Measurements from ENCODE around the gene SRI.

The SRI gene

GRCh38 chr7:88191911-88192310 is 27.9 kb downstream of the SRI start:
- no peak for TF ChIP-seq CTCF (IDR thresholded peaks at IDR 0.05; ENCODE audit: control insufficient read depth, extremely low read depth, insufficient read depth)

DNA sequence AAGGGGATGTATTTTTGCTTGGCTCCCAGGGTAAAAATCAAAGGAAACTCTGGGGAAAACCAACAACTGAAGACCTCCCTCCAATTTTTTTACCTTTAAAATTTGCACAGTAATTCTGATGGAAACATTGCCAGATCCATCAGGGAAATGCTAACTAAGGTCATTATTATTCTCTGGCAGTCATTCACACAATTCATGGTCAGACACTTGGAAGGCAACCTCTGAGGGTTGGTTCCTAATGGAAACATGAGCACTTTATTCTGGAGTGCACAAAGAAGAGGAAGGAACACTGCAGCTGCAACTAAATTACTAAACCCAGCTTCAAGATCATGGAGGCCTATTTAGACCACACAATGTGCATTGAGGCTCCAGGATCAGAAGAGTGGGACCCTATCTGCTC is 34.2 kb downstream of the SRI start:
- DNase-seq (ENCODE audit: low read depth) = no peak
- no peak overlapping the region for H3K4me3 ChIP-seq (ENCODE audit: low read depth, low read length)
- TF ChIP-seq CTCF (IDR thresholded peaks at IDR 0.05; ENCODE audit: control insufficient read depth, extremely low read depth, insufficient read depth) = no peak

More at GRCh38 chr7:88191911-88192310, 27.9 kb downstream of the SRI start:
- DNase-seq (ENCODE audit: low read depth) = no peak
- H3K4me3 ChIP-seq (ENCODE audit: low read depth, low read length) = no peak overlapping the region

DNA sequence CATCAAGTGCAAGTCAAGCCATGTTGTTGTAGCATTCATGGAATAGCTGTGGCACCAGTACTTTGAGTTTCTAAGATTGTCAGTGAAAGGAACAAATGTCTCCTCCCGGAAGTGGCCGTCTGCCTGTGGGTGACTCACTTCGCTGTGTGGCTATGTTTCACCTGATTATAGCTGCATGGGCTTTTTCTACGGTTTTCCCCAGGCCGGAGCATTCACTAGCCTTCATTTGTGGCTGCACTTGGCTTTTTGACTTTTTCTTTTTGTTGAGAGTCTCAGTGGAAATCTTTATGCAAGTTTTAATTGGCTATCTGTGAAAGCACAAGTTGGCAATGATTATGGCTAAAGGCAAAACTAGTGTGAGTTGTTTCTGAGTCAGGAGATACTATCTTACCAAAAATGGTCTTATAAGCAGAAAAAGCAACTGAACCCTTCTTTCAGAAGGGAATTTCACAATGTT is 35.0 kb downstream of the SRI start:
- DNase-seq (ENCODE audit: low read depth) = no peak
- H3K4me3 ChIP-seq (ENCODE audit: low read depth, low read length) = no peak overlapping the region

DNA sequence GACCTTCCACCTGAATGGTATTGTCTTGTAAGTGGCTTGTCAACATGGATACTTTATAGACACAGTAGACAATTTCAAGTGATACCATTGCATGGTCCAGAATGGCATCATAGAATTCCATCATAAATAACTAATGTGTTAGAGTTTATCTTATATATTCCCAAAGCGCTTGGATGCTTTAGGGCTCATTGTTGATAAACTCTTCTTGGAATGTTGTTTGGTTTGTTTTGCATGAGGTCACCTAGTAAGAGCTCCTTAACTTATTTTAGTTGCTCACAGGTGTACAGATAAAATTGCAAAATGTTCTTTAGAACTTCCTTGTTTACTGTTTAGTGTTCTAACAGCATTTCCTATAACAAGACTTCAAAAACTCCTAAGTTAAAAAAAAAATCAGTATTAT is 36.8 kb downstream of the SRI start:
- no peak overlapping the region for H3K4me3 ChIP-seq (ENCODE audit: low read depth, low read length)
- no peak for TF ChIP-seq CTCF (IDR thresholded peaks at IDR 0.05; ENCODE audit: control insufficient read depth, extremely low read depth, insufficient read depth)
- DNase-seq (ENCODE audit: low read depth) = peak; percentile 4

More for the DNA sequence above, 35.0 kb downstream of the SRI start:
- no peak for TF ChIP-seq CTCF (IDR thresholded peaks at IDR 0.05; ENCODE audit: control insufficient read depth, extremely low read depth, insufficient read depth)

- TF ChIP-seq CTCF (IDR thresholded peaks at IDR 0.05; ENCODE audit: control insufficient read depth, extremely low read depth, insufficient read depth) = no peak
- no peak for DNase-seq (ENCODE audit: low read depth)
- no peak overlapping the region for H3K4me3 ChIP-seq (ENCODE audit: low read depth, low read length)
Observed at GRCh38 chr7:88176190-88176589, 43.6 kb downstream of the SRI start.

DNA sequence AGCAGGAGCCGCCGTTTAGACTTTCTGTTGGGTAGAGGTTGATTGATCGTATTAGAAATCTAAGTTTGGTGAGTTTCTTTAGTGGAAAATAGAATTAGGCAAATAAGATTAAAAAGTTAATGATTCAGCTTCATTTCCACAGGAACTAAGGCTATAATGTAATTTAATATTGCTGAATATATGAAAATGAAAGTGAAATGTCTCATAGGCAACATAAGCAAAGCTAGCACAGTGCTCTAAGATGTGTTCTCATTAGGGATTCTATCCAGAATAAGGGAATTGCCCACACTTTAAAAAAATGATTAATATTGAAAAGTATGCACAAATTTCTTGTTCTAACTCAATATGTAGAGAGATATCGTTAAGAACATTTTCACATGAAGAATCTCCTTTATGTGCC is 47.0 kb downstream of the SRI start:
- TF ChIP-seq CTCF (IDR thresholded peaks at IDR 0.05; ENCODE audit: control insufficient read depth, extremely low read depth, insufficient read depth) = no peak
- DNase-seq (ENCODE audit: low read depth) = no peak
- H3K4me3 ChIP-seq (ENCODE audit: low read depth, low read length) = no peak overlapping the region

DNA sequence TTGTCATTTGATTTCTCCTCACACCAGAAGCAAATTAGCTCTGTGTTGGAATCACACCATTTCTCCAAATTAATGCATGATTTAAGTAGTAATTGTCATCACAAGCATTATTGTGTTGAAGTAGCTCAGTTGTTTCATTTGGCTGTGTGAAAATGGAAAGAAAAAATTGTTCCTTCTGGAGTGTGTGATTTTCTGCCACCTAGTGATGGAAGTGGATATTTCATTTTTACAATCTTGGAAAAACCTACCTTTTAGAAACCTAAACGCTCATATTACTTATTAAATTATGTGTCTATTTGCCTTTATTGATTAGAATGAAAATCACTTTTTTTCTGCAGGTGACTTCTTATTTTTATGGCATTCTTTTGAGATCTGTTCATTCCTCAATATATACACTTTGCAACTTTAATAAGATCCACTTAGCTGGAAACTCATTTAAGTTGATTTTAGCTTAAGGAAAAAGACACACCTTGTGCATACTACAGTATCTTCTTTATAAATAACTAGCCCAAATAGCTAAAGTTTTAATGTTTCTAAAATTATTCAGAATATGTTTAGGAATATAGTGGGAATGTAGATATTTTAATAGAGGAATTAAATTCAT is 50.0 kb downstream of the SRI start:
- DNase-seq (ENCODE audit: low read depth) = peak; percentile 4
- peak; percentile 56 for TF ChIP-seq CTCF (IDR thresholded peaks at IDR 0.05; ENCODE audit: control insufficient read depth, extremely low read depth, insufficient read depth)
- H3K4me3 ChIP-seq (ENCODE audit: low read depth, low read length) = no peak overlapping the region

Measured in LNCaP clone FGC (cell line).